Measurements from ENCODE around the gene BACH1. TPM values are rescaled to one million over a fixed set of nuclear protein-coding genes. Genes with fewer than 3 reads are reported as not detected.

BACH1 gene
- total RNA-seq, 1 donor from 2014 or later: 34.3 TPM

- TF ChIP-seq, protein P1, sequence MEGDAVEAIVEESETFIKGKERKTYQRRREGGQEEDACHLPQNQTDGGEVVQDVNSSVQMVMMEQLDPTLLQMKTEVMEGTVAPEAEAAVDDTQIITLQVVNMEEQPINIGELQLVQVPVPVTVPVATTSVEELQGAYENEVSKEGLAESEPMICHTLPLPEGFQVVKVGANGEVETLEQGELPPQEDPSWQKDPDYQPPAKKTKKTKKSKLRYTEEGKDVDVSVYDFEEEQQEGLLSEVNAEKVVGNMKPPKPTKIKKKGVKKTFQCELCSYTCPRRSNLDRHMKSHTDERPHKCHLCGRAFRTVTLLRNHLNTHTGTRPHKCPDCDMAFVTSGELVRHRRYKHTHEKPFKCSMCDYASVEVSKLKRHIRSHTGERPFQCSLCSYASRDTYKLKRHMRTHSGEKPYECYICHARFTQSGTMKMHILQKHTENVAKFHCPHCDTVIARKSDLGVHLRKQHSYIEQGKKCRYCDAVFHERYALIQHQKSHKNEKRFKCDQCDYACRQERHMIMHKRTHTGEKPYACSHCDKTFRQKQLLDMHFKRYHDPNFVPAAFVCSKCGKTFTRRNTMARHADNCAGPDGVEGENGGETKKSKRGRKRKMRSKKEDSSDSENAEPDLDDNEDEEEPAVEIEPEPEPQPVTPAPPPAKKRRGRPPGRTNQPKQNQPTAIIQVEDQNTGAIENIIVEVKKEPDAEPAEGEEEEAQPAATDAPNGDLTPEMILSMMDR (IDR thresholded peaks at IDR 0.05; ENCODE audit: insufficient read depth, low read length, poor library complexity, severe bottlenecking): no peak
- no peak for DNase-seq (ENCODE audit: low read depth)
- Histone ChIP-seq H3K27me3 (ENCODE audit: control insufficient read depth, insufficient read depth, low read length) (no peaks in the 10 kb centered on the region), H3K4me3 (ENCODE audit: low read depth, low read length) (no peak overlapping the region), H3K36me3 (ENCODE audit: control insufficient read depth, insufficient read depth, low read length) (peaks cover 3% of the 10 kb centered on the region)
These were observed 30.7 kb downstream of the BACH1 start for GRCh38 chr21:29329406-29329805.

GRCh38 chr21:29330797-29331196 lies 32.1 kb downstream of the BACH1 start:
- Histone ChIP-seq H3K27me3 (ENCODE audit: control insufficient read depth, insufficient read depth, low read length) (no peaks in the 10 kb centered on the region), H3K36me3 (ENCODE audit: control insufficient read depth, insufficient read depth, low read length) (peaks cover 3% of the 10 kb centered on the region), H3K4me3 (ENCODE audit: low read depth, low read length) (no peak overlapping the region)
- TF ChIP-seq, protein P1 (IDR thresholded peaks at IDR 0.05; ENCODE audit: insufficient read depth, low read length, poor library complexity, severe bottlenecking): no peak
- no peak for DNase-seq (ENCODE audit: low read depth)

DNA sequence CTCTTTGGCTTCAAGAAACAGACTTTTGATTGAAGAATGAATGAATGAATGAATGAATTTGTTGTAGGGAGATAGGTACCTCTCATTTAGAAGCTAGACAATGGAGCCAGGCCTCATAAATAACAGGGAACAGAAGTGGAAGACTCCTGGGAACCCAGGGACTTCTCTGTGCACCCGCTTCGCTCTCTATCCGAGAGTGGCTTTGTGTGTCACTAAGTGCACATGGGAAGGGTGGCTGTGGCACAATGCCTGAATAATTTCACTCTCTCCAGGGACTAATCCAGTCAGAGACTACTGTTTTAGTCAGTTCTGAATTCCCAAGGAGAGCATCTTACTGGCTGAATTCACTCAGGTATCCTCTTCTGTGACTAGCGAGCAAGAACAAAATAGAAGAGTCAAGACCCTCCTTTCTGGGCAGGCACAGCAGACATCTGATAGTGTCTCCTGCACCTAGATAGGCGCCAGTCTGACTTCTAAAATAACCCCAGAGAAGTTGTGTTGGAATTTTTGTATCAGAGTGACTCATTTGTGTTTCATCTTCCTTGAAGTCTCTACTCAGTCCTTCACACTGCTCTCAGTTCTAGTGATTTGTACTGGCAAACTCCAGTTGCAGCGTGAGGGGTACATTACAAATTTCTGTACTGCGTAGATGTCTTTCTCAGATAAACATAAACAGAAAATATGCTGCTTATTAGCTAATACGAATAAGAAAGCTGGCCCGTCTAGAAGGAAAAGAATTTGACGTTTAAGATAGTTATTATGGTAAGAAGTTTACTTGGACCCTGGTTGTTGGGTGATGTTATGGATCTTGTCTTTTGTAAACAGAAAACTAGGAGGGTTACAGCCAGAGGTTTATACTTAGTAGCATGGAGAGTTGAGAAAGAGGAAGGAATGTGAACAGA lies 34.0 kb downstream of the BACH1 start:
- no peak for DNase-seq (ENCODE audit: low read depth)
- H3K4me3 ChIP-seq (ENCODE audit: low read depth, low read length): no peak overlapping the region
- TF ChIP-seq, protein P1 (IDR thresholded peaks at IDR 0.05; ENCODE audit: insufficient read depth, low read length, poor library complexity, severe bottlenecking): no peak
- H3K36me3 ChIP-seq (ENCODE audit: control insufficient read depth, insufficient read depth, low read length): no peaks in the 10 kb centered on the region
- H3K27me3 ChIP-seq (ENCODE audit: control insufficient read depth, insufficient read depth, low read length): no peaks in the 10 kb centered on the region

GRCh38 chr21:29333406-29333805 lies 34.7 kb downstream of the BACH1 start:
- H3K27me3 ChIP-seq (ENCODE audit: control insufficient read depth, insufficient read depth, low read length): no peaks in the 10 kb centered on the region
- no peak overlapping the region for H3K4me3 ChIP-seq (ENCODE audit: low read depth, low read length)
- DNase-seq (ENCODE audit: low read depth): no peak
- H3K36me3 ChIP-seq (ENCODE audit: control insufficient read depth, insufficient read depth, low read length): no peaks in the 10 kb centered on the region
- TF ChIP-seq, protein P1 (IDR thresholded peaks at IDR 0.05; ENCODE audit: insufficient read depth, low read length, poor library complexity, severe bottlenecking): no peak

DNA sequence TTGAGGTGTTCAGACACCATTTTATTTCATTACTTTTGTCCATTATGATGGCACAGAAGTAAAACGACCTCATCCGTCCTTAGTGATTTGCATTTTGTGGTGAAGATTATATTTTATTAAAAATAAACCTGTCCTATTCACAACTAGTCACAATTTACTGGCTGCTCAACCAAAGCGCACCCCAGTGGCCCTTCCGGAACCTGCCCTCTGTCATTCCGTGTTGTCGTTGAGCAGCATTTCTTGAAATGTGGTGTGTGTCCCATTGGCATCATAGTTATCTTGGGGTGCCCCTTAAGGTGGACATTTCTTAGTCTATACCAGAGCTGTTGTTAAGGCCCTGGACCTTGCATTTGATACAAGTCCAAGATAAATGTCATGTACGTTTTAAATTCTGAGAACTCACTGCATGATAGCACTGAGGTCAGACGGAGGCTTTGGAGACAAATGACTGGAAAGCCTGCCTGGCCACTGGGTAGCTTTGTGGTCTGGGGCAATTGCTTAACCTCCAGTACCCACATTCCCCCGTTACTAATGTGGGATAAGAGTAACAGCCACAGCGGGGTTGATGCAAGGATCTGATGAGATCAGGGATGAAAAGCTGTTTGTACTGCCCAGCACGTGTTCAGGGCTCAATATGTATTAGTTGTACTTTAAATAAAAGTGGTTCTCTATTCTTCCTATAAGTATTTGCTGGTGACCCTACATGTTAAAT lies 36.2 kb downstream of the BACH1 start:
- Histone ChIP-seq H3K4me3 (ENCODE audit: low read depth, low read length) (no peak overlapping the region), H3K27me3 (ENCODE audit: control insufficient read depth, insufficient read depth, low read length) (no peaks in the 10 kb centered on the region), H3K36me3 (ENCODE audit: control insufficient read depth, insufficient read depth, low read length) (no peaks in the 10 kb centered on the region)
- TF ChIP-seq, protein P1 (IDR thresholded peaks at IDR 0.05; ENCODE audit: insufficient read depth, low read length, poor library complexity, severe bottlenecking): no peak
- no peak for DNase-seq (ENCODE audit: low read depth)
